ENCODE data around the gene RBKS. TPM values are rescaled to one million over a fixed set of nuclear protein-coding genes. Genes with fewer than 3 reads are reported as not detected.

The RBKS gene
- total and polyA plus RNA-seq, 2 donors from 2014 or later, result 10.3 to 28.7 TPM

- Histone ChIP-seq H3K4me1 (ENCODE audit: control insufficient read depth in 2 of 3, insufficient read depth in 2 of 3, low read depth in 1 of 3, low read length in 3 of 3) (peaks cover 0 to 2% (median 0%) of the 10 kb centered on the region in 3 donors), H3K4me3 (ENCODE audit: low read length in 3 of 3) (no peak overlapping the region), H3K27ac (ENCODE audit: low read depth in 2 of 2, low read length in 2 of 2) (no peak overlapping the region), H3K9ac (ENCODE audit: low read length in 3 of 3) (no peak overlapping the region), H3K27me3 (ENCODE audit: control insufficient read depth, insufficient read depth, low read length) (no peaks in the 10 kb centered on the region), H3K36me3 (ENCODE audit: control insufficient read depth in 2 of 3, insufficient read depth in 3 of 3, low read length in 3 of 3) (no peaks in the 10 kb centered on the region), H3K9me3 (ENCODE audit: control insufficient read depth in 2 of 3, insufficient read depth in 1 of 3, low read length in 3 of 3) (no peaks in the 10 kb centered on the region)
- no peak for DNase-seq
- no peak for FAIRE-seq
- intact Hi-C loops (cut with DNase I), result no loop called here
- TF ChIP-seq CTCF (IDR thresholded peaks at IDR 0.05; ENCODE audit: borderline replicate concordance, extremely low read depth, insufficient read depth), result no peak
Observed at GRCh38 chr2:27811768-27812167, 78.4 kb downstream of the RBKS start.

GRCh38 chr2:27810455-27810854 lies 79.7 kb downstream of the RBKS start:
- Histone ChIP-seq H3K27me3 (ENCODE audit: control insufficient read depth, insufficient read depth, low read length) (no peaks in the 10 kb centered on the region), H3K4me1 (ENCODE audit: control insufficient read depth in 2 of 3, insufficient read depth in 2 of 3, low read depth in 1 of 3, low read length in 3 of 3) (peaks cover 0 to 7% (median 0%) of the 10 kb centered on the region in 3 donors), H3K4me3 (ENCODE audit: low read length in 3 of 3) (no peak overlapping the region), H3K9ac (ENCODE audit: low read length in 3 of 3) (no peak overlapping the region), H3K27ac (ENCODE audit: low read depth in 2 of 2, low read length in 2 of 2) (no peak overlapping the region), H3K36me3 (ENCODE audit: control insufficient read depth in 2 of 3, insufficient read depth in 3 of 3, low read length in 3 of 3) (no peaks in the 10 kb centered on the region), H3K9me3 (ENCODE audit: control insufficient read depth in 2 of 3, insufficient read depth in 1 of 3, low read length in 3 of 3) (no peaks in the 10 kb centered on the region)
- intact Hi-C loops (cut with DNase I), result no loop called here
- TF ChIP-seq CTCF (IDR thresholded peaks at IDR 0.05; ENCODE audit: borderline replicate concordance, extremely low read depth, insufficient read depth), result no peak
- FAIRE-seq (no peak), DNase-seq (no peak)

GRCh38 chr2:27809761-27810241 lies 80.4 kb downstream of the RBKS start:
- no peak for TF ChIP-seq CTCF (IDR thresholded peaks at IDR 0.05; ENCODE audit: borderline replicate concordance, extremely low read depth, insufficient read depth)
- peaks cover 0 to 7% (median 0%) of the 10 kb centered on the region in 3 donors for H3K4me1 ChIP-seq (ENCODE audit: control insufficient read depth in 2 of 3, insufficient read depth in 2 of 3, low read depth in 1 of 3, low read length in 3 of 3)
- H3K9me3 ChIP-seq (ENCODE audit: control insufficient read depth in 2 of 3, insufficient read depth in 1 of 3, low read length in 3 of 3), result no peaks in the 10 kb centered on the region
- no peak overlapping the region for H3K27ac ChIP-seq (ENCODE audit: low read depth in 2 of 2, low read length in 2 of 2)
- H3K36me3 ChIP-seq (ENCODE audit: control insufficient read depth in 2 of 3, insufficient read depth in 3 of 3, low read length in 3 of 3), result no peaks in the 10 kb centered on the region
- no peak overlapping the region for H3K4me3 ChIP-seq (ENCODE audit: low read length in 3 of 3)
- DNase-seq (no peak), FAIRE-seq (no peak)
- no peak overlapping the region for H3K9ac ChIP-seq (ENCODE audit: low read length in 3 of 3)
- H3K27me3 ChIP-seq (ENCODE audit: control insufficient read depth, insufficient read depth, low read length), result no peaks in the 10 kb centered on the region
- intact Hi-C loops (cut with DNase I), result no loop called here

- peaks cover 0 to 7% (median 0%) of the 10 kb centered on the region in 3 donors for H3K4me1 ChIP-seq (ENCODE audit: control insufficient read depth in 2 of 3, insufficient read depth in 2 of 3, low read depth in 1 of 3, low read length in 3 of 3)
- no peaks in the 10 kb centered on the region for H3K27me3 ChIP-seq (ENCODE audit: control insufficient read depth, insufficient read depth, low read length)
- DNase-seq (no peak), FAIRE-seq (no peak)
- H3K27ac ChIP-seq (ENCODE audit: low read depth in 2 of 2, low read length in 2 of 2), result no peak overlapping the region
- intact Hi-C loops (cut with DNase I), result no loop called here
- no peak overlapping the region for H3K9ac ChIP-seq (ENCODE audit: low read length in 3 of 3)
- no peaks in the 10 kb centered on the region for H3K36me3 ChIP-seq (ENCODE audit: control insufficient read depth in 2 of 3, insufficient read depth in 3 of 3, low read length in 3 of 3)
- no peak for TF ChIP-seq CTCF (IDR thresholded peaks at IDR 0.05; ENCODE audit: borderline replicate concordance, extremely low read depth, insufficient read depth)
- no peak overlapping the region for H3K4me3 ChIP-seq (ENCODE audit: low read length in 3 of 3)
- no peaks in the 10 kb centered on the region for H3K9me3 ChIP-seq (ENCODE audit: control insufficient read depth in 2 of 3, insufficient read depth in 1 of 3, low read length in 3 of 3)
Observed at GRCh38 chr2:27808984-27809383, 81.2 kb downstream of the RBKS start.

Data from kidney (tissue), 14 donors.